Eye (tissue), 1 donor: Measurements from ENCODE around the gene ADGRG2.
"Not testable (repeated sequence)": the region's sequence is repeated elsewhere in the genome, so short reads cannot be mapped to it uniquely, and the experiment has no call there.

Experiments used
- DNase-seq: peaks from one replicate; pipeline ENCODE4 v3.0.0-alpha.2; 2015

The ADGRG2 gene

DNA sequence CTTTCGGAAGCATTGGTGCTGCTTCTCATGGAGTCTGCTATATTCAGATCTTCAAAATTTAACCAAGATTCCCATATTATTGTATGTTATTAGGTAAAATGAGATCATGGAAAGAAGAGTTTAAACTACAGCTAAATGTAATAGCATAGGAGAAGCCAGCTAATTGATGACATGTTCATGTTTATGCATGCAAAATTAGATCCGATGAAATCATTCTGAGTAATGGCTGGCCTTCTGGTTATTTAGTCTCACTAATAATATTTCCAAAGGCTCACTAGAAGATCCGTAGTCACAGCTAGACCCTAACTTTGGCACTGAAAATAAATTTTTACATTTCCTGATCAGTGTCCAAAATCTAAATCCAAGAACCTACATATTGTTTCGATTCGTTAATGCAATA is 118.5 kb downstream of the ADGRG2 start:
- peak; percentile 3 for DNase-seq

DNA sequence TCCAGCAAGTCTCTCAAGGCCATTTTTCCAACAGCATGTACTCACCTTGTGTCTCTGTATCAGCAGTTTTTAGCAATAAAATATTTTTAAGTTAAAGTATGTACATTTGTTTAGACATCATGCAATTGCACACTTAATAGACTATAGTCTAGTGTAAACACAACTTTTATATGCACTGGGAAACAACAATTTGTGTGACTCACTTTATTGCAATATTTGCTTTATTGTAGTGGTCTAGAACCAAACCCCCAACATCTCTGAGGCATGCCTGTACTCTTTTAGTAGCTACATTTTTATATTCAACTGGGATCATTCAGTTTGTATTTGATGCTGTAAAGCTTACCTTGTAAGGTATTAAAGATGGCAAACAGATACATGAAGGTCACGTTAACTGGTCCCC is 123.6 kb downstream of the ADGRG2 start:
- DNase-seq = no peak

DNA sequence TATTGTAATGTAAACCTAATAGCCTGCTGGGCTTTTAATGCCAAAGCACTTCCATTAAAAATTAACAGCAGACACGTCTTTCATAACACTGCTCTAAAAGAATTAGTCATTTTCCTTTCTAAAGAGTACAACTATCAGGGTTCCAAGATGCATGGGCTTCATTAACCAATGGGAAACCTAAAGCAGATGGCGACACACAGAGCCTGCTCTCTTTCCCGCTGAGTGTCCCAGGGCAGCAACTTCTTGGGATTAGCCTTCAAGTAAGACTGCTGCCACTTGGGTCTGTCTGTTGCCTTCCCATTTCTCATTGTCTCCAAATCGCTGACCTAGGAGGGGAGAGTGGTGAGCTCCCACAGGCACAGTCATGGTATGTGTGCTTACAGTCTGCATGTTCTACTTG is 124.4 kb downstream of the ADGRG2 start:
- no peak for DNase-seq

DNA sequence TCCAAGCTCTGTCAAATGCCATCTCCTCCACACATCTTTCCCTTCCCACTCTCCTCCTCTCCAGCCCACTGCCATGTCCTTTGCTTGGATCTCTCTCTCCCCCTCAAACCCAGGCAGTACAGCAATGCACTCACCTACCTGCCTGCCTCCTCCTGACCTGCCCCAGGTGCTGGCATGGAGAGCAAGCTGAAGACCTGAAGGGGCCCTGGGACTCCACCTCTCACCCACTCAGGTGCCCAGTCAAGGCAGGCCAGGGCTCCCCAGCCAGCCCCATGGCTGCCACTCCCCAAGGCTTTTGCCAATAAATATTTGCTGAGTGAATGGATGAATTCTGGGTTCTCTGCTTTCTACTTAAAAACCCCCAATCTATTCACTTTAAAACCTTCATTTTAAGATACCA is 125.7 kb downstream of the ADGRG2 start:
- no peak for DNase-seq

DNA sequence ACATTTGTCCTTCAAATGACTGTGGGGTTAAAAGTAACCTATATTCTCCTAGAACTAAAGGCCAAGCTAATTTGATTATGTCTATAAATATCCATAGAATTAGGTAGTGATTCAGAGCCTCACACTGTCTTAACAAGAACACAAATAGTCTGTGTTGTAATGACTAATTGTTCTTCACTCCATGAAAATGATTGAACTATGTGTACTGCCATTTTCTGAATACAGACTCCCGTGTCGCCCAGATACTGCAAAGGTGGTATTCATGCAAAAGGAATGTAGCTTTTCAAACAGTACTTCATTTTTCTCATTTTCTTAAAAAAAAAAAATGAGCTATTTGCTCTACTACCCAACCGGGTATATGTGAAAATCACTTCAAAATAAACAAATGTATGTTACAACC is 127.0 kb downstream of the ADGRG2 start:
- DNase-seq = no peak

DNA sequence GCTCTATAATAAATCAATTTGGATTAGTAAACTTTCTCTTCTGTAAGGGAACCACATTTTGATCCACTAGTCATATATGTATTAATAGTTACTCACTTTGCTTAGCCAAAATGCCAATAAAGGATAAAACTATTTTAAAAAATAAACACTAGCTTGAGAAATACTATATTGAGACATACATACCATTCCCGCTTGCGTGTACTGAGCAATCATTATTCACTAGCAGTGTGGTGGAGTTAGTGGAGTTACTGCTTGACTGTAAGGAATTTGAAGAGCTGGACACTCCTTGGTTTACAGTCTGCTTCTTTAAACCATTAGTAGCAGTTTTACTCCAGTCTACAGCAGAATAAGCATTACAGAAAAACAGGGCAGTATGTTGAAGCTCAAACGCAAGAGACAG is 127.6 kb downstream of the ADGRG2 start:
- DNase-seq = no peak

DNA sequence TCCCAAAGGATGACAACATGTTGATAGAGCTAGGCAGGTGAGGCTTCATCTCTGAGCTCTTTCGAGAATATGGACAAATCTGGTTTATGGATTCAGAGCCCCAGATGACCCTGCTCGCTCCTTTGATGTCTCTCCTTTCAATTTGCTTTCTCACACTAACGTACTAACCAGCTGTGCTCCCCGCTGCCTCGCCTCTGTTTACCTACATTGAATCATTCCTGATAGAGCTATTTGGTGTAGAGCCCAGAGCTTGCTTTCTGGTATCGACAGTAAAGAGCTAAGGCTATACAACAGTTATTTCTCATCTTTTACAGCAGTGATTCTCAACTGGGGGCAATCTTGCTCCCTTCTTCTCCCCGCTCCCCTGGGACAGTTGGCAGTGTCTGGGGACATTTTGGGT is 129.4 kb downstream of the ADGRG2 start:
- no peak for DNase-seq

DNA sequence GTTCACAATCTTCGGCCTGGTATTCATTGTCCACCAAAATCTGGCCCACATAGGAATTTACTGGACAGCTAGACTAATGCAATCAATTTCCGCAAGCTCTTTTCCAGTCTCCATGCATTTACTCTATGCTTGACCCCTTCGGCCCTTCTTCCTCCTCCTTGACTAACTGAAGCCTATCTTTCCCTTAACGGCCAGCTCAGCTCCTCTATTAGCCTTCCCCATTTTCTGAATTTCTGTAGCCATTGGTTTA is 137.2 kb downstream of the ADGRG2 start:
- DNase-seq = no peak

DNA sequence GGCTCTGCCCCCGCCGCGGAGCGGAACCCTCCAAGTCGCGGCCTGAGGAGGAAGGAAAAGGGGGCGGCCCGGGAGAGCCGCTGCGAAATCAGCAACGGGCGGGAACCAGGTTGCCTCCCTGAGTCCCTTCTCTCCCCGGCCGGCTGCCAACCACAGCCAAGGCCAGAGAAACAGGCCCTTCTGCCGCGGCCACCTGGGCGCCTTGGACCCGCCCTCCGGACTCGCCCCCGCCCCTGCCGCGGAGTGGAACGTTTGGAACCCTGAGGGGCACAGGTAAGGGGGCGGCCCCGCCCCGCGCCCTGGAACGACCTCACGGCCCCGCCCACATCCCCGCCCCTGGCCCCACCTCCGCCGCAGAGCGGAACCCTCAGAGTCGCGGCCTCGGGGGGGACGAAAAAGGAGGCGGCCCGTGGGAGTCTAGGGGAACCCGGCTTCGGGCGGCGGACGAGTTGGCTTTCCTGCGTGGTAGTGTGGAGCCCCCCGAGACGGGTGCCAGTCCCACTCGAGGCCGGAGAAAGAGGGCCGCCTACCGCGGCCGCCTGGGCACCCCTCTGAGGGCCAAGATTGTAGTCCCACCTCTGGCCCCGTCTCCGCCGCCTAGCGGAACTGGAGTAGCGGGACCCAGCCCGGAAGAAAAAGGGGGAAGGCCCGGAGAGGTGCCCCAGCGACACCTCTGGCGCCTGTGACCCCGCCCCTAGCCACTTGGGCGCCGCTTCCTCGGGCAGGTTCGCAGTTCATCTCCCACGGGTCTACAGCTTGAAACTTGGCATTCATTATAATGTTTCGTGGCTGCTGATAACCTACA is 137.7 kb downstream of the ADGRG2 start:
- DNase-seq = peak; percentile 87

DNA sequence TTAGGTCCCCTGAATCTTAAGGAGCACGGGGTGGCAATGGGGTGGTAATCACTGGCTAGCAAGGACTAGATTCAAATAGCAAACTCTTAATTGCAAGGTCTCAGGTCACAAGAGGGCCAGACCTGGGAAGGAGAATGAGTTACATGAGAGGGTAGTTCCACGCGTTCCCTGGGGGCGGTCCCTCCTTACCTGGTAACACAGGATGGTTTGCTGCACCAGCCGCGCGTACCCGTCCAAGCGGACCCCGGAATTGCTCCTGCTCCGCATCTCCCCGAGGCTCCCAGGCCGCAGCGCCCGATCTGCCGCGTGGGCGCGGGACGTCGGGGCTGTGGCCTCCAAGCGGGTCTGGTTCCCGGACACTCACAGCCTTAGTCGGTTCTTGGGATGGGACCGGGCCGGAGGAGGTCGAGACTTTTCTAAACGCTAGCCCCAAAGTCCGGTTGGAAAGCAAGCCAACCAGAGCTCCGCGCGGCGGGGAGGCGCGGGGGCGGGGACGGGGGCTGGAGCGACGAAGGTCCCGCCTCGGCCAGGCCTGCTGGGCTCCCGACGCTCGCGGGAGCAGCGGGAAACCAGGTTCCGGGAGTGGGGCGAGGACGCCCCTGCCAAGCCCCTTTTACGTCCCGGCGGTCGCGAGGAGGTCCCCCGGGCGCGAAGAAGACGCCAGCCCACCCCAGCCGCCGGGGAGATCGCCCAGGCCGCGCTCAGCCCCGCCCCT is 138.4 kb downstream of the ADGRG2 start, which contains the start of gene PHKA2:
Gene PHKA2, minus strand, starts transcription at position 449 of the 715 bp plus-strand sequence. Its CDS starts 182 bp downstream, at position 267.
- no peak for DNase-seq

DNA sequence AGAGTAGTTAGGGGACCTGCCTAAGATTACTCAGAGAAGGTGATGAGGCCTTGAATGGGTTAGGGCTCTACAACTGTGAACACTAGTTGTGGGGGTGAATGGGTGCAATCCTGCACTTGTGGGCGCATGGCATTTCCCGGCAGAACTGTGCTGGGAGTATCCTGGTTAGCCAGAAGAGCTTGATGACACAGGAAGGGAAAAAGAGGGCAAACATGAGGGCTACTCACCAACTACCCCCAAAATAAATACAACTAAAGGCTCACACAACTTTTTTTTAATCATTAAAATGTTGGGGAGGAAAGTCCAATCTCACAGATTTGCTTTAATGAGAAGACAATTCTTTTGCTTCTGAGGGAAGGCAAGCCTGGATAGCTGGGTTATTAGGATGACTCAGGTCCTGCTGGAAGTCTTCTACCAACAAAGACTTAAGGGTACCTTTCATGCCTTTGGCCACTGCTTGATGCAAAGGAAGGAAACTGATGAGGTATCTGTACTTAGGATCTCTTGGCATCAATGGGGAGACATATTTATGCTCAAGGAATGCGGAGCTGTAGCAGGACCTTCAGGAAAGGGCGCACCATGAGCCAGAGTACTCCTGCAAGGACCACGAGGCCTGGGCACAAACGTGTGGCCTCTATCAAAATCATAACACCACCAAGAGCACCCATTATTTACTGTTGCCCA is 141.0 kb downstream of the ADGRG2 start:
- no peak for DNase-seq

DNA sequence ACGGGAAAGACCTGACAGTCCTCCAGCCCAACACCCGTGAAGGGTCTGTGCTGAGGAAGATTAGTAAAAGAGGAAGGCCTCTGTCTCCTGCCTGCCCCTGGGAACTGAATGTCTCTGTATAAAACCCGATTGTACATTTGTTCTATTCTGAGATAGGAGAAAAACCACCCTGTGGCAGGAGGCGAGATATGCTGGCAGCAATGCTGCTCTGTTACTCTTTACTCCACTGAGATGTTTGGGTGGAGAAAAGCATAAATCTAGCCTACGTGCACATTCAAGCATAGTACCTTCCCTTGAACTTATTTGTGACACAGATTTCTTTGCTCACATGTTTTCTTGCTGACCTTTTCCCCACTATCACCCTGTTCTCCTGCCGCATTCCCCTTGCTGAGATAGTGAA is 142.0 kb downstream of the ADGRG2 start:
- not testable (repeated sequence) for DNase-seq

DNA sequence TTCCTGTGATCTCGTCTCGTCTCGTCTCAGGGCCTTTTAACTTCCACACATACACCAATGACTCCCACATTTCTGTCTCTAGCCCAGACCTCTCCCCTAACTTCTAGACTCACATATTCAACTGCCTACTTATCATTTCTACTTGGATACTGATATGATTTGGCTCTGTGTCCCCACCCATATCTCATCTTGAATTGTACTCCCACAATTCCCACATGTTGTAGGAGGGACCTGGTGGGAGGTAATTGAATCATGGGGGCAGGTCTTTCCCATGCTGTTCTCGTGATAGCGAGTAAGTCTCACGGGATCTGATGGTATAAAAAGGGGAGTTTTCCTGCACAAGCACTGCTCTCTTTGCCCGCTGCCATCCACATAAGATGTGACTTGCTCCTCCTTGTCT is 147.3 kb downstream of the ADGRG2 start:
- DNase-seq = no peak

DNA sequence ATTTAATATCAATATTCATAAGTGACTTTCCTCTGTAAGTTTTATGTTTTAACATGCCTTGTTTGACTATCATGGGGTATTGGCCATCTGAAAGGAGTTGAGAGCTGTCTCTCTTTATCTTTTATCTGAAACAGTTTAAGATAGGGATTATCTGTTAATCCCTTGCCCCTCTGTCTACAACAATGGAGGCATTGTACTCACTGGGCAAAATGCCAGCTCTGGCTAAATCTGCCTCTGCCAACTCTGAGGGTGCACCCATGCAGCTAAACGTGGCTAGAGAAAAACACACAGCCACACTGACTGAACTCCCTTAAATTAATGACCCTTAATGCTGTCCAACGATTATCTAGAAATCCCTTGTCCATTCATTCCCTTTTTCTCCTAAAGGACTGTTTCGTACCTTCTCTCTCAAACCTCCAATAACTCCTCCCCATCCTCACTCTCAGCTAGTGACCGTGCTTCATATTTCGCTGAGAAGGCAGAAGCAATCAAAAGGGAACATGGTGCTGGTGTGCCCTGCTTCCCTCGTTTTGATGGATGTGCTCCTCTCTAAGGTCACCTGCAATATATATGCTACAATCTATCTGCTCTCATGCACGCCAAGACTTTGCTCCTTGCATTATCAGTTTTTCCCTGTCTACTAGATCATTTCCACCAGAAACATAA is 148.6 kb downstream of the ADGRG2 start:
- DNase-seq = peak; percentile 40

DNA sequence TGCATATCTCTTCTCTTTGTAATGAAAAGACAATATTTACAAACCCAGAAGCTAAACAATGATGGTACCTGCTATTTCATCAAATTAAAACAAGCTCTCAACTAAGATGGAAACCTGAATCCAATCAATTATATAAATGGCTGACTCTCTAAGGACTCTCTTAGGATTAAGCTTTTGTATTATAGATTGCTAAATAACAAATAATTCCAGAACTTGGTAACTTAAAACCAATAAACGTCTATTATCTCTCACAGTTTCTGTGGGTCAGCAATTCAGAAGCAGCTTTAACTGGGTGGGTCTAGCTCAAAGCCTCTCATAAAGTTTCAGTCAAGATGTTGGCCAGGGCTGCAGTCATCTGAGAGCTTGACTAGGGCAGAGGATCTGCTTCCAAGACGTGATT is 150.8 kb downstream of the ADGRG2 start:
- no peak for DNase-seq

DNA sequence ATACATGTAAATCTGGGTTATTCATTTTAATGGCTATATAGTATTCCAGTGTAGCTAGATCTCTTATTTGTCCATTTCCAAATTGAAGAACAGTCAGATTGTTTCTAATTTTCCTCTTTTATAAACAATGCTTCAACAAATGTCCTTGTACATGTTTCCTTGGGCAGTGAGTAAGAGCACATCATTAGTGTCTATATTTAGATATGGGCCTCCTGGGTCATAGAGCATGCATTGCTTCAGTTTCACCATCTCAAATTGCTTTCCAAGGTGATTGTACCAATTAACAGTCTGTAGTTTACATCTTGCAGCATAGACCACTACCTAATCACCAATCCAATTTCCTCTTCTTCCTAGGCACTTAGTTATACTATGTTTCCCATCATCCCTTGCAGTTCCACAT is 151.8 kb downstream of the ADGRG2 start:
- DNase-seq = no peak

DNA sequence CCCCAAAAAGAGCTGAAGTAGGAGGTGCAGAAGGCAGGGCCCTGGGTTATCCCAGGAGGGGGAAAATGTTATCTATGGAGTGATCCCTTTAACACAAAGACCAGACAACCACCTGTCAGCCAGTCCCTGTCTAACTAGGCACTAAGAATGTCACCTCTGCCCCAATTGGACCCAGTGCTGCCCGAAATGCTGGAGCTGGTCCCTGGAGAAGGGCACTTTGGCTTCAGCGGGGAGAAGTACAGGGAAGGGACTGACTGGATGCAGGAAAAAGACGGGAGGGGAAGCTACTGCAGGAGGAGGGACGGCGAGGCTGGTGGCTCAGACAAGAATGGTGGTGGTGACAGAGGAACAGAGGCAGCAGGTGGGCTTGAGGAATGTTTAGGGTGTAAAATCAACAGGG is 155.6 kb downstream of the ADGRG2 start:
- DNase-seq = no peak

DNA sequence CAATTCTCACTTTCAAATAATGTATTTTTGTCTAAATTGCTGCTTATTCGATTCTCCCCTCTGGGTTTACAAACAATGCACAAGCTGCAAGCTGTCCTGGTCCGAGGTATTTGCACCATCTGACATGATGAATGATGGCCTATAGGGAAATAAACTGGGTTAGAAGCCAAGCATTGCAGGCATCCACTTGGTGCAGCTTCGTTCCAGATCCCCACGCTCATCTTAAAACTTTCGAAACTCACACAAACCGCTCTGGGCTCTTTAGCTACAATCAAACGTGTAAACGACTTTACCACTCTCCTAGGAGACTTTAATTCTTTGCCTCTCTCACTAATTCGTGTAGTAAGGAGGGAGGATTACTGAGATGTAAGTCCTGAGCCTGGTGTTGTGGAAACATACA is 157.4 kb downstream of the ADGRG2 start:
- no peak for DNase-seq

DNA sequence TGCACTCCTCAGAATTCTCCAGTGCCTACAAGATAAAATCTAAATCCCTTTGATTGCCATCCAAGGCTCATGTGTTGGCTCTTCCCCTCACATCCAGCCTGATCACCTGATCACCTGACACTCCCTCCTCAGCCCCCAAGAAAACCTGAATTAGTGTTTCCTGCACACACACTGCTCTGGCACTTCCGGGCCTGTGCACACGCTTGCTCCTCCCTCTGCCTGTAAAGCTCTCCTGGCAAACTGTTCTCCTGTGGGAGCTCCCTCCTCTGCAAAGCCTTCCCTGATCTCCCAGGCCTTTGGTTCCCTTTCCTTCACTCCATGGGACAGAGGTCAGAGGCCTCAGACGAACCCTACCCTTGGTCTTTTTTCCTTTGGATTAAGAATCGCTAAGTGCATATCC is 158.2 kb downstream of the ADGRG2 start:
- DNase-seq = no peak

DNA sequence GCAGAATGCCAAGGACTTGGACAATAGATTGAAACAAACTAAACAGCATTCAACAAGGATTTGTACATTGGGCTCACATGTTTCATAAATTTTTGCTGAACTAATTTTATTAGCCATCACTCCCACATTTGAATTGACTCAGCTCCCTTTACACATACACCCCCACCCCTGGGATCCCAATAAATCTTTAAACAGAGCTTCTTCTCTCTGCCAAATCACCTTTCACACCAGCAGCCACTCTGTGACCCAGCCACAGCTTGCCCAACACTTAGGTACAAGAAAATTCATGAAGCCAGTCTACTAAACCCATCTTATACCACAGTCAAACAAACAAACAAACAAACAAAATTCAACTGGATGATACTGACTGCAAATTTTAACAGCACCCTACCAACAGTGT is 159.9 kb downstream of the ADGRG2 start:
- DNase-seq = no peak

DNA sequence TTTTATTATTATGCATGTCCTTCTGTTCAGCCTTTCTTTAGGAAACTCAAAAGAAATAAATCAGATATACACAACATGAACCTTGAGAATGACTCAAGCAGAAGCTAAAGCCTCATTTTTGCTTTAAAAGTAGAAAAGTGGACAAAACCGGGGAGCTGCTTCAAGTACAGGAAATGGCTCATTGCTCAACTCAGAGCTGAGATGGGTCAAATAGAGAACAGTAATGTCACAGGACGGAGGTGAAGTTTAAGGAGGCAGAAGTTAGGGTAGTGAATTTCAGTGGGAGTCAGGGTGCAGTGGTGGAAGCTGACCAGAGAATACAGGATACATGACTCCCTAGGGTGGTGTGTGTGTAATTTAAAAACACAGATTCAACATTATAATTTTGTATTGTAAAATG is 160.6 kb downstream of the ADGRG2 start:
- no peak for DNase-seq

DNA sequence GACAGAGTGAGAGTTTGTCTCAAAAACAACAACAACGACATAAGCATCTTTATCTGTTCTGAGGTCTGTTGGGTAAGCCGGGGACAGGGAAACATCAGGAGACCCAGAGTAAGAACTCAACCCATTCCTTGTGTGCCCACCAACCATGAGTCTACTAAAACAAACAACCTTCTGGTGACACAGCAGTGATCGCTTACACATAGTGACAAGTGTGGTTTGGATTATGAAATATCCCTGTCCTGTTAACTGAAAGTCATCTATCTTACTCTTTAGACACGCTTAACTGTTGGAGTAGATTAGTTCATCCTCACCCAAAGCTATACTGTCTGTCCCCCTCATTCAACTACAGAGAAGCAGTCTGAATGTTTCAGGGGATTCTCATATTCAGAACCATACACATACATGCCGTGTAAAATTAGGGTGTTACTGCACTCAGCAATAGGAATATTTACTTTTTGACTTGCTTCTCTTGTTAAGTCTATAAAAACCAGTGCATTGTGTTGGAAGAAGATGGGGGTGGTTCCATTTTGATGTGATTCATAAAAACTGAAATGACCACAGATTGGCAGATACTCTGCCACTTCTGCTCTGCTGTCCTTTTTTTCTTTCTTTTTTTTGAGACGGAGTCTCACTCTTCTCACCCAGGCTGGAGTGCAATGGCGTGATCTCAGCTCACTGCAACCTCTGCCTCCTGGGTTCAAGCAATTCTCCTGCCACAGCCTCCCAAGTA is 165.8 kb downstream of the ADGRG2 start:
- no peak for DNase-seq

DNA sequence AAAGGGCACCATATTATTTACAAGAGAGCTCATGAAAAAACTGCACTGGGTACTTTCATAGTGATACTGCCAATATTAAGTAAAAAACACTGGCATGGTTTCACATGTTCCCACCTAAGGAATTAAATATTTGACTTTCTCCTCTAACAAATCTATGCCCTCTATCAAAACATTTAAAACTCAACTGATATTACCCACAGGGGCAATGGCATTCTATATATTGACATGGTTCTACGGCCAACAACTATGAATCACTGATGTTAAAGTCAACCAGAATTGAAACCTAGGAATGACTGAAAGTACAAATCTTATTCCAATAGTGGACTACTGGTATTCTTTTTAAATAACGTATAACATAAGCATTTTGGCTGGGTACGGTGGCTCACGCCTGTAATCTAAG is 166.6 kb downstream of the ADGRG2 start:
- DNase-seq = no peak
